SJCRH30 (cell line): ENCODE measurements around the gene SDR42E1. TPM values are rescaled to one million over a fixed set of nuclear protein-coding genes. Genes with fewer than 3 reads are reported as not detected.
A peak's percentile ranks its signal among the peaks of the same experiment; 100 is the strongest.

Experiments used
- DNase-seq, 2 experiments: peaks; one replicate each; pipeline ENCODE4 v3.0.0-alpha.2; 2015 to 2020
- H3K27ac ChIP-seq: fragments of 250-450 bp; sonication (Bioruptor Pico); 2 replicates; pipeline ENCODE4 v1.5.1; 2020; ENCODE audit warnings: mild to moderate bottlenecking, moderate library complexity
- H3K27me3 ChIP-seq: fragments of 250-450 bp; sonication (Bioruptor Pico); 2 replicates; pipeline ENCODE4 v1.5.1; 2020; ENCODE audit warnings: mild to moderate bottlenecking, moderate library complexity
- H3K36me3 ChIP-seq: fragments of 250-450 bp; sonication (Bioruptor Pico); 2 replicates; pipeline ENCODE4 v1.5.1; 2020; ENCODE audit warnings: mild to moderate bottlenecking, moderate library complexity
- H3K4me1 ChIP-seq: fragments of 250-450 bp; sonication (Bioruptor Pico); 2 replicates; pipeline ENCODE4 v1.5.1; 2020; ENCODE audit warnings: mild to moderate bottlenecking, moderate library complexity
- H3K4me3 ChIP-seq: fragments of 250-450 bp; sonication (Bioruptor Pico); 2 replicates; pipeline ENCODE4 v1.5.1; 2020; ENCODE audit warnings: mild to moderate bottlenecking, moderate library complexity
- H3K9me3 ChIP-seq: fragments of 250-450 bp; sonication (Bioruptor Pico); replicated peaks from 2 replicates; pipeline ENCODE4 v1.5.1; 2020; ENCODE audit warnings: mild to moderate bottlenecking, moderate library complexity
- total RNA-seq: library from RNA; depleted of rRNA; stranded (reverse); fragments of >200 nt; shearing (Covaris generic); gene quantifications from 2 replicates; pipeline ENCODE4 v1.2.3, GENCODE V29; 2014; rRNA removed

The SDR42E1 gene
- total RNA-seq = 0.47 and 1.1 TPM in 2 replicates

DNA sequence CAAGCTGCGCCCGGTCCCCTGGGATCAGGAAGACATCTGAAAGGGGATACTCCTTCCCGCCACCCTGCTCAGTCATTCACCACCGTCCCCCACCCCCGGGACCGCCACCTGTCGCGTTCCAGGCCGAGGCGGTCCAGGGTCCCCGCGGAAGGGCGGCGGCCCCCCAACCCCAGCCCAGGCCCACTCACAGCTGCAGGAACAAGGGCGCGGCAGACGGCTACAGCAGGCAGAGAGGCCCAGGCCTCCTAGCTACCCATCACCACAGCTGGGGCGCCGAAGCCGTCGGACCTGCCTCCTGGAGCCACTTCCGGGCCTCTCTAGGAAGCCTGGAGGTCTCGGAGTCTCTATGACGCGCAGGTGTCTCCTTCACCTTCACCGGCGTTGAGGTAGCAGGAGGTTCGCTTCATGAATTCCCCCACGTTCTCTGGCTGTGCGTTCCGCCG, at the start of gene SDR42E1:
TSS of gene SDR42E1 (minus strand) at position 272 of the 443 bp plus-strand sequence. CDS start 10,612 bp downstream, outside the sequence.
- peak within 1 kb of the TSS; percentile 30 for H3K4me3 ChIP-seq
- H3K27ac ChIP-seq = no peak within 1 kb of the TSS
- H3K36me3 ChIP-seq = no peaks in the 10 kb centered on the region
- H3K9me3 ChIP-seq = no peaks in the 10 kb centered on the region; the same call in 1 of the 2 replicates
- peak; percentile 5 to 8 for DNase-seq
- no peaks in the 10 kb centered on the region for H3K4me1 ChIP-seq
- no peaks in the 10 kb centered on the region for H3K27me3 ChIP-seq

- Histone ChIP-seq H3K4me1 (no peaks in the 10 kb centered on the region), H3K36me3 (no peaks in the 10 kb centered on the region), H3K27me3 (no peaks in the 10 kb centered on the region), H3K9me3 (no peaks in the 10 kb centered on the region), H3K27ac (no peak overlapping the region), H3K4me3 (no peak overlapping the region)
- DNase-seq = no peak
Observed at GRCh38 chr16:82059983-82060421, 48.7 kb upstream of the SDR42E1 start.

GRCh38 chr16:82059161-82059982, 48.1 kb upstream of the SDR42E1 start:
- H3K27me3 ChIP-seq = no peaks in the 10 kb centered on the region
- H3K4me3 ChIP-seq = no peak overlapping the region
- no peaks in the 10 kb centered on the region for H3K4me1 ChIP-seq
- no peaks in the 10 kb centered on the region for H3K36me3 ChIP-seq
- H3K9me3 ChIP-seq = no peaks in the 10 kb centered on the region
- no peak overlapping the region for H3K27ac ChIP-seq
- no peak for DNase-seq

- H3K4me3 ChIP-seq = no peak overlapping the region
- H3K4me1 ChIP-seq = no peaks in the 10 kb centered on the region
- DNase-seq = no peak
- H3K27me3 ChIP-seq = no peaks in the 10 kb centered on the region
- no peaks in the 10 kb centered on the region for H3K9me3 ChIP-seq
- no peaks in the 10 kb centered on the region for H3K36me3 ChIP-seq
- H3K27ac ChIP-seq = no peak overlapping the region
Observed at GRCh38 chr16:82056550-82056896, 45.3 kb upstream of the SDR42E1 start.

GRCh38 chr16:82055728-82056549, 44.7 kb upstream of the SDR42E1 start:
- no peak for DNase-seq

GRCh38 chr16:82055117-82055516, 43.8 kb upstream of the SDR42E1 start:
- Histone ChIP-seq H3K27me3 (no peaks in the 10 kb centered on the region), H3K4me3 (no peak overlapping the region), H3K27ac (no peak overlapping the region), H3K4me1 (no peaks in the 10 kb centered on the region), H3K36me3 (no peaks in the 10 kb centered on the region), H3K9me3 (no peaks in the 10 kb centered on the region)
- DNase-seq = no peak

More at GRCh38 chr16:82055728-82056549, 44.7 kb upstream of the SDR42E1 start:
- H3K4me1 ChIP-seq = no peaks in the 10 kb centered on the region
- H3K36me3 ChIP-seq = no peaks in the 10 kb centered on the region
- no peak overlapping the region for H3K27ac ChIP-seq
- no peak overlapping the region for H3K4me3 ChIP-seq
- H3K27me3 ChIP-seq = no peaks in the 10 kb centered on the region
- no peaks in the 10 kb centered on the region for H3K9me3 ChIP-seq

DNA sequence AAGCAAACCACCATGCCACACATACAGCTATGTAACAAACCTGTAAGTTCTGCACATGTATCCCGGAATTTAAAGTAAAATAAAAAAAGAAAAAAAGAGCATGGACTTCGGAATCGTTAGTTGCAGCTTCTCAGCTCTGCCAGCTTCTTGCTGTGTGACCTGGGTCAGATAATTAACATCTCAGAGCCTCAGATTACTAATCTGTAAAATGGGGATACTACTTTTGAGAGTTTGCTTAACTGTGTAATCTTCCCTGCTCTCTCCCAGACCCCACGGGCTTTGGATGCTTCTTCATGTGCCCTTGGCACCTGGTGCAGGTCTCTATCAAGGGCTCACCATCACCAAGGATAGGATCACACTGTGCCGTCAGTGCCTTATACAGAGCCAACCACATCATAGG, 40.4 kb upstream of the SDR42E1 start:
- no peak for DNase-seq
- Histone ChIP-seq H3K27me3 (no peaks in the 10 kb centered on the region), H3K36me3 (no peaks in the 10 kb centered on the region), H3K27ac (no peak overlapping the region), H3K4me1 (no peaks in the 10 kb centered on the region), H3K9me3 (no peaks in the 10 kb centered on the region), H3K4me3 (no peak overlapping the region)

- H3K27ac ChIP-seq = no peak overlapping the region
- H3K36me3 ChIP-seq = no peaks in the 10 kb centered on the region
- no peak for DNase-seq
- H3K27me3 ChIP-seq = no peaks in the 10 kb centered on the region
- H3K4me3 ChIP-seq = no peak overlapping the region
- no peaks in the 10 kb centered on the region for H3K4me1 ChIP-seq
- no peaks in the 10 kb centered on the region for H3K9me3 ChIP-seq
Observed at GRCh38 chr16:82050909-82051357, 39.7 kb upstream of the SDR42E1 start.

GRCh38 chr16:82050506-82050905, 39.2 kb upstream of the SDR42E1 start:
- H3K27me3 ChIP-seq = no peaks in the 10 kb centered on the region
- no peaks in the 10 kb centered on the region for H3K36me3 ChIP-seq
- no peak overlapping the region for H3K4me3 ChIP-seq
- no peak overlapping the region for H3K27ac ChIP-seq
- no peaks in the 10 kb centered on the region for H3K9me3 ChIP-seq
- H3K4me1 ChIP-seq = no peaks in the 10 kb centered on the region
- DNase-seq = no peak

DNA sequence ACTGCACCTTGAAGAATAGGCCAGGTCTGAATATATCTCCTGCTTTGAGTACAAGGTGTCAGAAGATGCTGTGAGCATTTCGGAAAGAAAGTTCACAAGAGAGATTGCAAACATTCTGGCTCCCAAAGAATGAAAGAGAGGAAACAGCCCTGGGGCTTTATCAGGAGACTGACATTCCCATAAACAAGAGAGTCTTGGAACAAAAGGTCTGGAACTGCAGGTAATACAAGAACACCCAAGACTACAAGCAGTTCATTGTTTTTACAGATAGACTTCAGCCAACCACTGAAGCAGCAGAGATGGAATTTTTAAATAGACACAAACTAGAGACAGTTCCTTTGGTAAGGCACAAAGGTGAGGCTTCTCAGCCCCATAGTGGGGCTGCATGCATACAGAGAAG, 38.2 kb upstream of the SDR42E1 start:
- Histone ChIP-seq H3K9me3 (no peaks in the 10 kb centered on the region), H3K4me1 (no peaks in the 10 kb centered on the region), H3K27me3 (no peaks in the 10 kb centered on the region), H3K36me3 (no peaks in the 10 kb centered on the region), H3K27ac (no peak overlapping the region), H3K4me3 (no peak overlapping the region)
- no peak for DNase-seq

DNA sequence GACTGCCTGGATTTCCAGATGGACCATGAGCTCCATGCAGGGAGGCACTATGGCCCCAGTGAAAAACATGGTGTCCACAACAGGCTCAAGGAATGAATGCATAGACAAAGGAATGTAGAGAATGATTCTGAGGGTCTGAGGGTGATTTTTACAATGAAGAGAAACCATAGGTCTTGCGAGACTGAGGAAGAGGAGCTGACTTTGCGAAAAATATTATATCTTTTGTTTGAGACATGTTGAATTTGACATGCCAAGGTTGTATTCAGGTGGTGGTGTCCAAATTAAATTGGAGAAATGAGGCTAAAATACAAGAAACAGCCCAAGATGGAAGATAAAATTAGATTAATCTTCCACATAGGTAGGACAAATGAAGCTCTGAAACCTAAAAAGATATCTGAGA, 36.5 kb upstream of the SDR42E1 start:
- H3K4me1 ChIP-seq = no peaks in the 10 kb centered on the region
- H3K36me3 ChIP-seq = no peaks in the 10 kb centered on the region
- H3K27ac ChIP-seq = no peak overlapping the region
- H3K9me3 ChIP-seq = no peaks in the 10 kb centered on the region
- H3K4me3 ChIP-seq = no peak overlapping the region
- no peak for DNase-seq
- H3K27me3 ChIP-seq = no peaks in the 10 kb centered on the region

DNA sequence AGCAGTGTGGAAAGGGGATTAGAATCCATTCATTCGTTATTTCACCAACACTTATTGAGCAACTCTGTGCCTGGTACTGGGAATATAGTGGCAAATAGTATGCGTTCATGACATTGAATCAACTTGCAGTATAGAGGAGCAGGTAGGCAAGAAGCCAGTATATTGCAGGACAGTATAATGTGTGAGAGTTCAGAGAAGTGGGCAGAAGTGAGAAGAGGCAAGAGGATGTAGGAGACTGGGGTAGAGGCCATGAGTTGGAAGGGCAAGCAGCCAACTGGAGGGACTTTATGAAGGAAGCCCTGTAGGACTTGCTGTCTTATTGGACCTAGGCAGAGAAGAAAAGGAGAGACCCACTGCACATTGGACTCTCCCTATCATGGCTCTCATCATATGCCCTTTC, 36.1 kb upstream of the SDR42E1 start:
- no peak for DNase-seq
- no peak overlapping the region for H3K4me3 ChIP-seq

GRCh38 chr16:82046941-82047340, 35.7 kb upstream of the SDR42E1 start:
- Histone ChIP-seq H3K9me3 (no peaks in the 10 kb centered on the region), H3K27ac (no peak overlapping the region), H3K4me3 (no peak overlapping the region), H3K4me1 (no peaks in the 10 kb centered on the region), H3K27me3 (no peaks in the 10 kb centered on the region), H3K36me3 (no peaks in the 10 kb centered on the region)
- no peak for DNase-seq

More for the DNA sequence above, 36.1 kb upstream of the SDR42E1 start:
- Histone ChIP-seq H3K27me3 (no peaks in the 10 kb centered on the region), H3K4me1 (no peaks in the 10 kb centered on the region), H3K36me3 (no peaks in the 10 kb centered on the region), H3K27ac (no peak overlapping the region), H3K9me3 (no peaks in the 10 kb centered on the region)

DNA sequence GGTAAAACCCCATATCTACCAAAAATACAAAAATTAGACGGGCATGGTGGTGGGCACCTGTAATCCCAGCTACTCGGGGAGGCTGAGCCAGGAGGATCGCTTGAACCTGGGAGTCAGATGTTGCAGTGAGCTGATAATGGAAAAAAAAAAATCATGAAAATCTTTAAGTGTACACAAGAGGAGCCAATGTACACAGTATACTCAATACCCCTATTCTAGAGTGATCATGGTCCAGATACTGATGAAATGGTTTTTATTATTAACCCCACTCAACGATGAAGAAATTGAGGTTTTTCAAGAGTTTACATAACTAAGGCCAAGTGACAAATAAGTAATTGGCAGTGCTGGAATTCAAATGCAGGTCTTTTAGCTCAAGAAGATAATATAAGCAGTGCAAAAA, 35.3 kb upstream of the SDR42E1 start:
- H3K9me3 ChIP-seq = no peaks in the 10 kb centered on the region
- no peak for DNase-seq
- H3K27me3 ChIP-seq = no peaks in the 10 kb centered on the region
- H3K36me3 ChIP-seq = no peaks in the 10 kb centered on the region
- H3K4me1 ChIP-seq = no peaks in the 10 kb centered on the region
- no peak overlapping the region for H3K27ac ChIP-seq
- no peak overlapping the region for H3K4me3 ChIP-seq

GRCh38 chr16:82045465-82045864, 34.2 kb upstream of the SDR42E1 start:
- Histone ChIP-seq H3K27ac (no peak overlapping the region), H3K4me1 (no peaks in the 10 kb centered on the region), H3K4me3 (no peak overlapping the region), H3K36me3 (no peaks in the 10 kb centered on the region), H3K9me3 (no peaks in the 10 kb centered on the region), H3K27me3 (no peaks in the 10 kb centered on the region; the same call in 1 of the 2 replicates)
- DNase-seq = no peak
